Spleen (tissue), 11 donors: ENCODE data around the gene NIPAL4. TPM values are rescaled to one million over a fixed set of nuclear protein-coding genes. Genes with fewer than 3 reads are reported as not detected.
A peak's percentile ranks its signal among the peaks of the same experiment; 100 is the strongest.

Experiments
- DNase-seq: peaks from one replicate; pipeline ENCODE4 v3.0.0-alpha.2; 2020
- H3K27ac ChIP-seq, 8 donors: fragments of 200-600 bp; sonication (generic) in 7 of 8; 1 replicate in 4 of 8; 2 replicates in 4 of 8; pipeline versions ENCODE4 v1.5.0 to v1.8.0; 2016 to 2021; ENCODE audit warnings: inconsistent platforms in 4 of 8, mild to moderate bottlenecking in 4 of 8, moderate library complexity in 1 of 8
- H3K27me3 ChIP-seq, 7 donors: fragments of 200-600 bp; sonication (generic) in 6 of 7; replicated peaks in 1 of 7; 1 replicate in 4 of 7; 2 replicates in 3 of 7; pipeline versions ENCODE4 v1.5.0 to v1.8.0; 2016 to 2021; ENCODE audit warnings: inconsistent platforms in 3 of 7, mild to moderate bottlenecking in 1 of 7
- H3K36me3 ChIP-seq, 6 donors: fragments of 200-600 bp; sonication (generic) in 5 of 6; 1 replicate in 4 of 6; 2 replicates in 2 of 6; pipeline versions ENCODE4 v1.5.0 to v1.8.0; 2016 to 2021; ENCODE audit warnings: inconsistent platforms in 2 of 6
- H3K4me1 ChIP-seq, 6 donors: fragments of 200-600 bp; sonication (generic) in 5 of 6; 1 replicate in 3 of 6; 2 replicates in 3 of 6; pipeline versions ENCODE4 v1.5.0 to v1.8.0; 2016 to 2021; ENCODE audit warnings: inconsistent platforms in 3 of 6
- H3K4me3 ChIP-seq, 8 donors: fragments of 200-600 bp; sonication (generic) in 7 of 8; 1 replicate in 4 of 8; 2 replicates in 4 of 8; pipeline versions ENCODE4 v1.5.0 to v1.8.0; 2016 to 2021; ENCODE audit warnings: inconsistent platforms in 4 of 8, mild to moderate bottlenecking in 4 of 8, moderate library complexity in 2 of 8
- H3K9me3 ChIP-seq, 8 donors: fragments of 200-600 bp; sonication (generic) in 7 of 8; 1 replicate in 4 of 8; 2 replicates in 4 of 8; pipeline versions ENCODE4 v1.5.0 to v1.8.0; 2016 to 2021; ENCODE audit warnings: inconsistent platforms in 4 of 8
- POLR2AphosphoS5 ChIP-seq, 3 donors: sonication (generic); formaldehyde crosslinking; IDR thresholded peaks; one replicate each; pipeline ENCODE4 v1.5.1; 2017; ENCODE audit warnings: antibody characterized with exemption in 3 of 3
- WGBS, 5 donors: extraction: QIAGEN DNeasy Blood & Tissue Kit in 3 of 5; methylation state at CpG; one replicate each; pipeline versions ENCODE4 v1.1.5 to v1.1.7; 2013 to 2018; 5-methylcytosine and 5-hydroxymethylcytosine counted together
- intact Hi-C: fragments of 100-400 bp; cut with DNase I; formaldehyde crosslinking; loops from one replicate; pipeline ENCODE4 v1.15.0; 2023; ENCODE audit warnings: low total_unique reads
- polyA plus RNA-seq, 3 donors: library from polyadenylated mRNA; stranded (reverse); fragments of 200-250 nt; gene quantifications; one replicate each; pipeline ENCODE4 v1.2.1, GENCODE V29; 2013
- total RNA-seq, 7 donors: library from RNA; depleted of rRNA in 3 of 7; stranded (reverse); fragments of >200 nt in 3 of 7; fragmentation: NEBNext Ultra II Directional in 4 of 7; extraction: Animal tissue kit (Norgen Biotek cat#: 25700) in 4 of 7; gene quantifications; one replicate each; pipeline versions ENCODE4 v1.1.0 to v1.2.1, GENCODE V29; 2016 to 2021
- TF ChIP-seq, protein P1 (sequence below), 11 experiments: fragments of 200-600 bp in 7 of 11; fragments of 450-650 bp in 4 of 11; sonication (generic) in 4 of 11; IDR thresholded peaks in 8 of 11; conservative IDR thresholded peaks in 3 of 11; 1 replicate in 7 of 11; 2 replicates in 4 of 11; pipeline versions ENCODE4 v1.4.0 to v1.8.0; 2016 to 2021; ENCODE audit warnings: antibody characterized with exemption in 11 of 11, inconsistent platforms in 4 of 11, mild to moderate bottlenecking in 1 of 11
- donor health status: healthy with polysubstance abuse.
- donor health status: DM: no; HTN: no; CAD: no; lungs with moderate emphysema.
- donor health status: DM: no; HTN: no; CAD: no.
- donor health status: Bipolar disorder and iron deficiency.
- donor health status: healthy.
- donor health status: DM: no; HTN: no; CAD: no.
- donor health status: DM: yes; HTN: yes; CAD: no.

The NIPAL4 gene
- total and polyA plus RNA-seq, 10 donors = 0.19 to 0.73 (median 0.44) TPM; not detected in 1

DNA sequence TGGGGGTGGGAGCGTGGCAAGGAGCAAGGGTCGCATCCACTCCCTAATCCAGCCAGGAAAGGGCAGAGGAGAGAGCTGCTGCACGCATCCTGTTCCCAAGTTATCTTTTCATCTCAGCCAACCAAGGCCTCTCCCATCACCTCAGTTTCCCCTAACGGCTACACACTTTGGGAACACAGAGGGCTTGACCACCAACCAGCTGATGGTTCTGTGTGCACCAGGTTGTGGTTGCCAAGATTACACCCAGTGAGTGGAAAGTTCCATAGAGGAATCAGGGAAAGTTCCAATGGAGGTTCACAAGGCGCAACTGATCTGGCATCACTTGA, 61.7 kb downstream of the NIPAL4 start:
- peak overlapping the region in 6 of 8 donors; percentile 40 to 82 (median 68) for H3K27ac ChIP-seq
- TF ChIP-seq, protein P1, sequence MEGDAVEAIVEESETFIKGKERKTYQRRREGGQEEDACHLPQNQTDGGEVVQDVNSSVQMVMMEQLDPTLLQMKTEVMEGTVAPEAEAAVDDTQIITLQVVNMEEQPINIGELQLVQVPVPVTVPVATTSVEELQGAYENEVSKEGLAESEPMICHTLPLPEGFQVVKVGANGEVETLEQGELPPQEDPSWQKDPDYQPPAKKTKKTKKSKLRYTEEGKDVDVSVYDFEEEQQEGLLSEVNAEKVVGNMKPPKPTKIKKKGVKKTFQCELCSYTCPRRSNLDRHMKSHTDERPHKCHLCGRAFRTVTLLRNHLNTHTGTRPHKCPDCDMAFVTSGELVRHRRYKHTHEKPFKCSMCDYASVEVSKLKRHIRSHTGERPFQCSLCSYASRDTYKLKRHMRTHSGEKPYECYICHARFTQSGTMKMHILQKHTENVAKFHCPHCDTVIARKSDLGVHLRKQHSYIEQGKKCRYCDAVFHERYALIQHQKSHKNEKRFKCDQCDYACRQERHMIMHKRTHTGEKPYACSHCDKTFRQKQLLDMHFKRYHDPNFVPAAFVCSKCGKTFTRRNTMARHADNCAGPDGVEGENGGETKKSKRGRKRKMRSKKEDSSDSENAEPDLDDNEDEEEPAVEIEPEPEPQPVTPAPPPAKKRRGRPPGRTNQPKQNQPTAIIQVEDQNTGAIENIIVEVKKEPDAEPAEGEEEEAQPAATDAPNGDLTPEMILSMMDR (IDR thresholded peaks at IDR 0.05 in 8 of 11, conservative IDR thresholded peaks at IDR 0.05 in 3 of 11) = peak in 3 of 11 experiments; percentile 7 to 26 (median 15)
- TF ChIP-seq POLR2AphosphoS5 (IDR thresholded peaks at IDR 0.05) = no peak
- WGBS, 5 donors = 63 to 96% (median 83%) methylated on average over 5 of the region's 5 CpGs
- intact Hi-C loops = no loop called here
- H3K4me3 ChIP-seq = no peak overlapping the region
- peaks cover 0 to 88% (median 24%) of the 10 kb centered on the region in 6 donors for H3K36me3 ChIP-seq
- H3K27me3 ChIP-seq = no peaks in the 10 kb centered on the region
- H3K9me3 ChIP-seq = no peaks in the 10 kb centered on the region
- DNase-seq = no peak
- H3K4me1 ChIP-seq = peaks cover 2 to 79% (median 23%) of the 10 kb centered on the region in 6 donors

DNA sequence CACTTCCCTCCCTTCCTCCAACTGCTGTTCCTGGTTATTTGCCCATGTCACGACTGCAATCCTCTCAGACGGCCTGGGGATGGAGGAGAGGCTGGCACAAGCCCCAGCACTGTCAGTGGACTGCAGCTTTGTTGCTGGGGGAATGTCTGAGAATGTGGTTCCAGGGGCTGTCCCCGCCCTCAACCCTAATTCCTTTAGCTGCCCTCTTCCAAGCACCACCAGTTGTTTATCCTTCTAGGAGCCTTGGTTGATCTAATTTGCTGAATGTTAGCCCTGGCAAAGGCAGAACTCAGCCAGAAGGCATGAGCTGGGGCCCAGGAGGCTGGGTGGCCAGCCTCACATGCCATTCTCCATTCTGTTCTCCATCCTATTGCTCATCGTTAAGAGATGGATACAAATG, 64.0 kb downstream of the NIPAL4 start:
- H3K27me3 ChIP-seq = no peaks in the 10 kb centered on the region
- peaks cover 2 to 85% (median 32%) of the 10 kb centered on the region in 6 donors for H3K4me1 ChIP-seq
- H3K9me3 ChIP-seq = no peaks in the 10 kb centered on the region
- peak overlapping the region in 5 of 8 donors; percentile 54 to 82 (median 75) for H3K27ac ChIP-seq
- DNase-seq = no peak
- peaks cover 0 to 88% (median 14%) of the 10 kb centered on the region in 6 donors for H3K36me3 ChIP-seq
- WGBS, 5 donors = 74 to 89% (median 77%) methylated on average over 4 of the region's 4 CpGs
- intact Hi-C loops = no loop called here
- no peak overlapping the region for H3K4me3 ChIP-seq
- TF ChIP-seq, protein P1 (IDR thresholded peaks at IDR 0.05 in 8 of 11, conservative IDR thresholded peaks at IDR 0.05 in 3 of 11) = no peak
- peak in 2 of 3 donors; percentile 23 to 36 for TF ChIP-seq POLR2AphosphoS5 (IDR thresholded peaks at IDR 0.05)

Other genes with a start within 250 kb of the NIPAL4 start
- gene CYFIP2, start 194.1 kb upstream of the NIPAL4 start, total RNA-seq = 100 to 1,000 TPM; 123 to 232 (median 198) TPM
- gene CYFIP2, start 194.1 kb upstream of the NIPAL4 start, polyA plus RNA-seq = 10 to 100 TPM; 74.8 to 83.4 (median 75.1) TPM
- gene ADAM19, start 115.6 kb downstream of the NIPAL4 start, total RNA-seq = 10 to 100 TPM; 45.8 to 71.1 (median 52.9) TPM
- gene ADAM19, start 115.6 kb downstream of the NIPAL4 start, polyA plus RNA-seq = 10 to 100 TPM; 10.9 to 13.0 (median 11.5) TPM
- under 1 TPM in 5 of 7 donors, not detected in 2; 0.09 to 0.27 (median 0.20) TPM for gene SOX30, start 192.2 kb downstream of the NIPAL4 start, total RNA-seq
- under 1 TPM; 0.02 to 0.13 (median 0.11) TPM for gene SOX30, start 192.2 kb downstream of the NIPAL4 start, polyA plus RNA-seq
- gene C5orf52, start 211.3 kb downstream of the NIPAL4 start, total RNA-seq = not detected
- not detected for gene C5orf52, start 211.3 kb downstream of the NIPAL4 start, polyA plus RNA-seq